ENCODE measurements around the gene EBF3. TPM values are rescaled to one million over a fixed set of nuclear protein-coding genes. Genes with fewer than 3 reads are reported as not detected.

EBF3 gene
- total RNA-seq, 1 experiment from 2014 or later = 56.2 TPM

- Histone ChIP-seq H3K4me3 (ENCODE audit: low read depth, low read length, poor library complexity, severe bottlenecking) (no peak overlapping the region), H3K27me3 (replicated peaks; ENCODE audit: insufficient read depth, low read depth, low read length, poor library complexity) (no peaks in the 10 kb centered on the region), H3K27ac (ENCODE audit: low read depth, low read length, poor library complexity, severe bottlenecking) (no peak overlapping the region), H3K4me1 (ENCODE audit: insufficient read depth, low read length, poor library complexity, severe bottlenecking) (no peaks in the 10 kb centered on the region), H3K36me3 (ENCODE audit: insufficient read depth, low read length, poor library complexity, severe bottlenecking) (peaks cover 10% of the 10 kb centered on the region), H3K9me3 (ENCODE audit: low read depth, low read length, poor library complexity, severe bottlenecking) (no peaks in the 10 kb centered on the region)
- ChIA-PET CTCF (no interaction called here), POLR2A (ENCODE audit: low non-redundant PET) (no interaction called here)
- intact Hi-C loops (cut with micrococcal nuclease; ENCODE audit: unreplicated experiment) = no loop called here
- no peak for TF ChIP-seq EZH2 (IDR thresholded peaks at IDR 0.05; ENCODE audit: borderline replicate concordance, low read depth, low read length, poor library complexity, severe bottlenecking)
- TF ChIP-seq CTCF (conservative IDR thresholded peaks at IDR 0.05; ENCODE audit: low read depth, low read length) = no peak
- BruUV-seq (replicated peaks) = no TSS peak
- no peak for DNase-seq (ENCODE audit: low spot score)
Measured at GRCh38 chr10:129919358-129919757, 44.7 kb downstream of the EBF3 start.

- CTCF ChIA-PET = no interaction called here
- no peak for DNase-seq (ENCODE audit: low spot score)
- no TSS peak for BruUV-seq (replicated peaks)
- Histone ChIP-seq H3K36me3 (ENCODE audit: insufficient read depth, low read length, poor library complexity, severe bottlenecking) (peaks cover 8% of the 10 kb centered on the region), H3K27me3 (replicated peaks; ENCODE audit: insufficient read depth, low read depth, low read length, poor library complexity) (no peaks in the 10 kb centered on the region), H3K9me3 (ENCODE audit: low read depth, low read length, poor library complexity, severe bottlenecking) (no peaks in the 10 kb centered on the region), H3K4me1 (ENCODE audit: insufficient read depth, low read length, poor library complexity, severe bottlenecking) (peaks cover 3% of the 10 kb centered on the region), H3K4me3 (ENCODE audit: low read depth, low read length, poor library complexity, severe bottlenecking) (no peak overlapping the region), H3K27ac (ENCODE audit: low read depth, low read length, poor library complexity, severe bottlenecking) (no peak overlapping the region)
- POLR2A ChIA-PET (ENCODE audit: low non-redundant PET) = no interaction called here
- TF ChIP-seq CTCF (conservative IDR thresholded peaks at IDR 0.05; ENCODE audit: low read depth, low read length) (no peak), EZH2 (IDR thresholded peaks at IDR 0.05; ENCODE audit: borderline replicate concordance, low read depth, low read length, poor library complexity, severe bottlenecking) (no peak)
- intact Hi-C loops (cut with micrococcal nuclease; ENCODE audit: unreplicated experiment) = no loop called here
Measured at GRCh38 chr10:129918836-129919235, 45.2 kb downstream of the EBF3 start.

- ChIA-PET CTCF (no interaction called here), POLR2A (ENCODE audit: low non-redundant PET) (no interaction called here)
- H3K27ac ChIP-seq (ENCODE audit: low read depth, low read length, poor library complexity, severe bottlenecking) = no peak overlapping the region
- intact Hi-C loops (cut with micrococcal nuclease; ENCODE audit: unreplicated experiment) = no loop called here
- no TSS peak for BruUV-seq (replicated peaks)
- H3K4me1 ChIP-seq (ENCODE audit: insufficient read depth, low read length, poor library complexity, severe bottlenecking) = peaks cover 7% of the 10 kb centered on the region
- peaks cover 8% of the 10 kb centered on the region for H3K36me3 ChIP-seq (ENCODE audit: insufficient read depth, low read length, poor library complexity, severe bottlenecking)
- DNase-seq (ENCODE audit: low spot score) = no peak
- H3K4me3 ChIP-seq (ENCODE audit: low read depth, low read length, poor library complexity, severe bottlenecking) = no peak overlapping the region
- TF ChIP-seq CTCF (conservative IDR thresholded peaks at IDR 0.05; ENCODE audit: low read depth, low read length) (no peak), EZH2 (IDR thresholded peaks at IDR 0.05; ENCODE audit: borderline replicate concordance, low read depth, low read length, poor library complexity, severe bottlenecking) (no peak)
- no peaks in the 10 kb centered on the region for H3K27me3 ChIP-seq (replicated peaks; ENCODE audit: insufficient read depth, low read depth, low read length, poor library complexity)
- no peaks in the 10 kb centered on the region for H3K9me3 ChIP-seq (ENCODE audit: low read depth, low read length, poor library complexity, severe bottlenecking)
Measured at GRCh38 chr10:129918401-129918800, 45.7 kb downstream of the EBF3 start.

Measured in A673 (cell line).